ENCODE data around the gene CLEC7A.

CLEC7A gene

GRCh38 chr12:10070380-10070779 lies 59.6 kb downstream of the CLEC7A start:
- Histone ChIP-seq H3K9me3 (no peaks in the 10 kb centered on the region), H3K36me3 (no peaks in the 10 kb centered on the region)

GRCh38 chr12:10069976-10070375 lies 60.0 kb downstream of the CLEC7A start:
- Histone ChIP-seq H3K9me3 (no peaks in the 10 kb centered on the region), H3K4me1 (ENCODE audit: control insufficient read depth in 1 of 2, insufficient read depth in 1 of 2, low read depth in 1 of 2, low read length in 1 of 2) (peaks cover 61 to 64% of the 10 kb centered on the region in 2 experiments), H3K4me3 (ENCODE audit: low read depth in 1 of 2, low read length in 1 of 2) (peak overlapping the region; percentile 21 to 46), H3K27me3 (no peaks in the 10 kb centered on the region), H3K36me3 (no peaks in the 10 kb centered on the region), H3K27ac (peak overlapping the region; percentile 94)
- no peak for TF ChIP-seq CTCF (IDR thresholded peaks at IDR 0.05)

More at GRCh38 chr12:10070380-10070779, 59.6 kb downstream of the CLEC7A start:
- Histone ChIP-seq H3K4me1 (ENCODE audit: control insufficient read depth in 1 of 2, insufficient read depth in 1 of 2, low read depth in 1 of 2, low read length in 1 of 2) (peaks cover 57 to 60% of the 10 kb centered on the region in 2 experiments), H3K4me3 (ENCODE audit: low read depth in 1 of 2, low read length in 1 of 2) (peak overlapping the region in 1 of 2 experiments; percentile 21), H3K27me3 (no peaks in the 10 kb centered on the region), H3K27ac (peak overlapping the region; percentile 94)
- no peak for TF ChIP-seq CTCF (IDR thresholded peaks at IDR 0.05)

GRCh38 chr12:10069099-10069498 lies 60.9 kb downstream of the CLEC7A start:
- Histone ChIP-seq H3K9me3 (no peaks in the 10 kb centered on the region), H3K4me1 (ENCODE audit: control insufficient read depth in 1 of 2, insufficient read depth in 1 of 2, low read depth in 1 of 2, low read length in 1 of 2) (peaks cover 67 to 69% of the 10 kb centered on the region in 2 experiments), H3K27me3 (no peaks in the 10 kb centered on the region), H3K36me3 (no peaks in the 10 kb centered on the region), H3K4me3 (ENCODE audit: low read depth in 1 of 2, low read length in 1 of 2) (peak overlapping the region; percentile 44 to 46), H3K27ac (peak overlapping the region; percentile 94)
- no peak for TF ChIP-seq CTCF (IDR thresholded peaks at IDR 0.05)

GRCh38 chr12:10068644-10069043 lies 61.4 kb downstream of the CLEC7A start:
- Histone ChIP-seq H3K4me1 (ENCODE audit: control insufficient read depth in 1 of 2, insufficient read depth in 1 of 2, low read depth in 1 of 2, low read length in 1 of 2) (peaks cover 67 to 69% of the 10 kb centered on the region in 2 experiments), H3K36me3 (no peaks in the 10 kb centered on the region), H3K9me3 (no peaks in the 10 kb centered on the region), H3K4me3 (ENCODE audit: low read depth in 1 of 2, low read length in 1 of 2) (peak overlapping the region; percentile 44 to 46), H3K27ac (peak overlapping the region; percentile 94), H3K27me3 (no peaks in the 10 kb centered on the region)
- no peak for TF ChIP-seq CTCF (IDR thresholded peaks at IDR 0.05)

- peaks cover 67 to 69% of the 10 kb centered on the region in 2 experiments for H3K4me1 ChIP-seq (ENCODE audit: control insufficient read depth in 1 of 2, insufficient read depth in 1 of 2, low read depth in 1 of 2, low read length in 1 of 2)
- peak overlapping the region; percentile 94 for H3K27ac ChIP-seq
- H3K9me3 ChIP-seq, result no peaks in the 10 kb centered on the region
- H3K27me3 ChIP-seq, result no peaks in the 10 kb centered on the region
- H3K4me3 ChIP-seq (ENCODE audit: low read depth in 1 of 2, low read length in 1 of 2), result peak overlapping the region; percentile 44 to 46
- no peaks in the 10 kb centered on the region for H3K36me3 ChIP-seq
- no peak for TF ChIP-seq CTCF (IDR thresholded peaks at IDR 0.05)
These were observed 62.1 kb downstream of the CLEC7A start for GRCh38 chr12:10067942-10068341.
